Measurements from ENCODE around the gene ACOX1. TPM values are rescaled to one million over a fixed set of nuclear protein-coding genes. Genes with fewer than 3 reads are reported as not detected.

The ACOX1 gene
- total RNA-seq, 1 donor from 2014 or later = 9.7 TPM

DNA sequence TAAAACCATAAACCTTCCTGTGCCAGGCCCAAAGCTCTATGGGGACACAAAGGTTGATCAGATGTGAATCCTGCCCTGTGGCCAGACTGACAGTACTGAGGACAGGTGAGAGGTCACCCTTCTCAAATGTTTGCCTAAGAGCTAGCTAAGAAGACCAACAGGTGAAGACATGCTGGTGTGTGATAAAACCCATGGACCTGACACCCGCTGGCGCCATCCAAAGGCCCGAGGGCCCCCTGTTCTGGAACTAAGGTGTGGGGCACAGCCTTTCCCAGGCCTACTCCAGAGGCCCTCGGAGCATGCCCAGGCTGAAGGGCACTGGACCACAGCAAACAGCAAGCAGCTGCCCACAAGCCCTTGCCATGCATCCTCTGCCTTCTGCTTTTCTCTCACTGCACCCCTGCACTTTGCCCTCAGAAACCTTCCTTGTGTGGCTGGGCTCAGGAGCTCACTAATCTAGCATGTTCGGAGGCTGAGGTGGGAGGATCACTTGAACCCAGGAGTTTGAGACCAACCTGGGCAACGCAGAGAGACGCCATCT lies 16.5 kb upstream of the ACOX1 start:
- Mint-ChIP-seq H3K4me3 (no peak overlapping the region), H3K27ac (no peak overlapping the region), H3K9me3 (no peaks in the 10 kb centered on the region), H3K4me1 (peaks cover 9% of the 10 kb centered on the region), H3K27me3 (ENCODE audit: insufficient read depth, low read depth) (peaks cover 5% of the 10 kb centered on the region), H3K36me3 (no peaks in the 10 kb centered on the region)
- no peaks in the 10 kb centered on the region for H4K20me1 ChIP-seq (ENCODE audit: low read depth)
- no peaks in the 10 kb centered on the region for H3K9me3 ChIP-seq (ENCODE audit: low read depth)
- H3K4me2 ChIP-seq = no peak overlapping the region
- H3K9ac ChIP-seq = no peak overlapping the region
- H3K36me3 ChIP-seq = no peaks in the 10 kb centered on the region
- no peaks in the 10 kb centered on the region for H3F3A ChIP-seq (ENCODE audit: low read depth)
- H3K79me2 ChIP-seq (ENCODE audit: low read depth) = no peaks in the 10 kb centered on the region
- H2AFZ ChIP-seq (replicated peaks) = no peak overlapping the region
- no peaks in the 10 kb centered on the region for H3K4me1 ChIP-seq
- DNase-seq (ENCODE audit: low spot score) = no peak
- TF ChIP-seq EZH2phosphoT487 (IDR thresholded peaks at IDR 0.05) (no peak), EZH2 (IDR thresholded peaks at IDR 0.05) (no peak)
- TF ChIP-seq, protein P1, sequence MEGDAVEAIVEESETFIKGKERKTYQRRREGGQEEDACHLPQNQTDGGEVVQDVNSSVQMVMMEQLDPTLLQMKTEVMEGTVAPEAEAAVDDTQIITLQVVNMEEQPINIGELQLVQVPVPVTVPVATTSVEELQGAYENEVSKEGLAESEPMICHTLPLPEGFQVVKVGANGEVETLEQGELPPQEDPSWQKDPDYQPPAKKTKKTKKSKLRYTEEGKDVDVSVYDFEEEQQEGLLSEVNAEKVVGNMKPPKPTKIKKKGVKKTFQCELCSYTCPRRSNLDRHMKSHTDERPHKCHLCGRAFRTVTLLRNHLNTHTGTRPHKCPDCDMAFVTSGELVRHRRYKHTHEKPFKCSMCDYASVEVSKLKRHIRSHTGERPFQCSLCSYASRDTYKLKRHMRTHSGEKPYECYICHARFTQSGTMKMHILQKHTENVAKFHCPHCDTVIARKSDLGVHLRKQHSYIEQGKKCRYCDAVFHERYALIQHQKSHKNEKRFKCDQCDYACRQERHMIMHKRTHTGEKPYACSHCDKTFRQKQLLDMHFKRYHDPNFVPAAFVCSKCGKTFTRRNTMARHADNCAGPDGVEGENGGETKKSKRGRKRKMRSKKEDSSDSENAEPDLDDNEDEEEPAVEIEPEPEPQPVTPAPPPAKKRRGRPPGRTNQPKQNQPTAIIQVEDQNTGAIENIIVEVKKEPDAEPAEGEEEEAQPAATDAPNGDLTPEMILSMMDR (IDR thresholded peaks at IDR 0.05) = no peak
- H3K27me3 ChIP-seq = no peaks in the 10 kb centered on the region
- H3K27ac ChIP-seq = no peak overlapping the region
- no peak overlapping the region for H3K4me3 ChIP-seq

DNA sequence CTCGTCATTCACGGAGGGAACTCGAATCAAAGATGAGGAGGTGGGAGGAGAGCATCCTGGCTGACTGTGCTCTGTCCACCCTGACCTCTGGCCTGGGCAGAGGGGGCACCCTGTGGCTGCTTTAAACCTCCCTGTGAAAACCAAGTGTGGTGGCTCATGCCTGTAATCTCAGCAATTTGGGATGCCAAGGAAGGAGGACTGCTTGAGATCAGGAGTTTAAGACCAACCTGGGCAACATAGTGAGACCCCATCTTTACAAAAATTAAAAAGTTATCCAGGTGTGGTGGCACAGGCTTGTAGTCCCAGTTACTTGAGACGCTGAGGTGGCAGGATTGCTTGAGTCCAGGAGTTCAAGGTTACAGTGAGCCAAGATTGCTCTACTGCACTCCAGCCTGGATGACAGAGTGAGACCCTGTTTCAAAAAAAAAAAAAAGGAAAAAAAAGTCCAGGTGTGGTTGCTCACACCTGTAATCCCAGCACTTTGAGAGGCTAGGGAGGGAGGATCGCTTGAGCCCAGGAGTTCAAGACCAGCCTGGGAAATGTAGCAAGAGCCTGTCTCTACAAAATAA lies 15.9 kb upstream of the ACOX1 start:
- peak overlapping the region; percentile 37 for H3K27ac Mint-ChIP-seq
- peaks cover 9% of the 10 kb centered on the region for H3K4me1 Mint-ChIP-seq
- Histone ChIP-seq H3K9ac (no peak overlapping the region), H4K20me1 (ENCODE audit: low read depth) (no peaks in the 10 kb centered on the region), H2AFZ (replicated peaks) (no peak overlapping the region), H3K4me3 (no peak overlapping the region), H3K9me3 (ENCODE audit: low read depth) (no peaks in the 10 kb centered on the region), H3K27me3 (no peaks in the 10 kb centered on the region), H3K4me2 (no peak overlapping the region), H3F3A (ENCODE audit: low read depth) (no peaks in the 10 kb centered on the region), H3K27ac (no peak overlapping the region), H3K4me1 (no peaks in the 10 kb centered on the region), H3K36me3 (no peaks in the 10 kb centered on the region), H3K79me2 (ENCODE audit: low read depth) (no peaks in the 10 kb centered on the region)
- H3K27me3 Mint-ChIP-seq (ENCODE audit: insufficient read depth, low read depth) = peaks cover 5% of the 10 kb centered on the region
- no peak for DNase-seq (ENCODE audit: low spot score)
- TF ChIP-seq, protein P1 (IDR thresholded peaks at IDR 0.05) = no peak
- TF ChIP-seq EZH2 (IDR thresholded peaks at IDR 0.05) (no peak), EZH2phosphoT487 (IDR thresholded peaks at IDR 0.05) (no peak)
- H3K9me3 Mint-ChIP-seq = no peaks in the 10 kb centered on the region
- H3K4me3 Mint-ChIP-seq = no peak overlapping the region
- no peaks in the 10 kb centered on the region for H3K36me3 Mint-ChIP-seq

DNA sequence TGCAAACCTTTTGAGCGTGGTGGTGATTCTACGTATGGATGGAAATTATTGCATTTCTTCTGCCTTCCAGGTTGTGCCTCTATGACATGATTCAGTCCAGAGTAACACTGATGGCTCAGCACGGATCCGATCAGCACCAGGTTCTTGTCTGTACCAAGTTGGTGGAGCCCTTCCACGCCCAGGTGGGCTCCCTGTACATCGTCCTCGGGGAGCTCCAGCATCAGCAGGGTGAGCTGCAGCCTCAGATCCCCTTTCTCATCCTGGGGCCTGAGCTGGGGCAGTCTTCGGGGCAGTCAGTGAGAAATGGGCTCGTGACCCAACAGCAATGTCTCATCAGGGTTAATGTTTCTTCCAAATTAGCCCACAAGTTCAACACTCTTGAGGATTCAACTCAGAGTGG lies 12.4 kb upstream of the ACOX1 start:
- H3K4me2 ChIP-seq = no peak overlapping the region
- H3K9ac ChIP-seq = no peak overlapping the region
- H4K20me1 ChIP-seq (ENCODE audit: low read depth) = no peaks in the 10 kb centered on the region
- DNase-seq (ENCODE audit: low spot score) = no peak
- no peaks in the 10 kb centered on the region for H3K9me3 ChIP-seq (ENCODE audit: low read depth)
- H3K27me3 ChIP-seq = no peaks in the 10 kb centered on the region
- no peak overlapping the region for H3K4me3 Mint-ChIP-seq
- no peak overlapping the region for H3K27ac ChIP-seq
- no peaks in the 10 kb centered on the region for H3K9me3 Mint-ChIP-seq
- peaks cover 2% of the 10 kb centered on the region for H3K27me3 Mint-ChIP-seq (ENCODE audit: insufficient read depth, low read depth)
- no peaks in the 10 kb centered on the region for H3K79me2 ChIP-seq (ENCODE audit: low read depth)
- no peak for TF ChIP-seq EZH2 (IDR thresholded peaks at IDR 0.05)
- TF ChIP-seq, protein P1 (IDR thresholded peaks at IDR 0.05) = no peak
- no peak for TF ChIP-seq EZH2phosphoT487 (IDR thresholded peaks at IDR 0.05)
- H3K4me1 Mint-ChIP-seq = no peaks in the 10 kb centered on the region
- no peaks in the 10 kb centered on the region for H3K36me3 Mint-ChIP-seq
- H3K4me3 ChIP-seq = no peak overlapping the region
- H3K36me3 ChIP-seq = no peaks in the 10 kb centered on the region
- H2AFZ ChIP-seq (replicated peaks) = no peak overlapping the region
- no peaks in the 10 kb centered on the region for H3K4me1 ChIP-seq
- H3F3A ChIP-seq (ENCODE audit: low read depth) = no peaks in the 10 kb centered on the region
- H3K27ac Mint-ChIP-seq = no peak overlapping the region
